Measurements from ENCODE around the gene ADI1. TPM values are rescaled to one million over a fixed set of nuclear protein-coding genes. Genes with fewer than 3 reads are reported as not detected.
"Not testable (repeated sequence)": the region's sequence is repeated elsewhere in the genome, so short reads cannot be mapped to it uniquely, and the experiment has no call there.

ADI1 gene
- total RNA-seq, 1 donor from 2014 or later, result 223 TPM

DNA sequence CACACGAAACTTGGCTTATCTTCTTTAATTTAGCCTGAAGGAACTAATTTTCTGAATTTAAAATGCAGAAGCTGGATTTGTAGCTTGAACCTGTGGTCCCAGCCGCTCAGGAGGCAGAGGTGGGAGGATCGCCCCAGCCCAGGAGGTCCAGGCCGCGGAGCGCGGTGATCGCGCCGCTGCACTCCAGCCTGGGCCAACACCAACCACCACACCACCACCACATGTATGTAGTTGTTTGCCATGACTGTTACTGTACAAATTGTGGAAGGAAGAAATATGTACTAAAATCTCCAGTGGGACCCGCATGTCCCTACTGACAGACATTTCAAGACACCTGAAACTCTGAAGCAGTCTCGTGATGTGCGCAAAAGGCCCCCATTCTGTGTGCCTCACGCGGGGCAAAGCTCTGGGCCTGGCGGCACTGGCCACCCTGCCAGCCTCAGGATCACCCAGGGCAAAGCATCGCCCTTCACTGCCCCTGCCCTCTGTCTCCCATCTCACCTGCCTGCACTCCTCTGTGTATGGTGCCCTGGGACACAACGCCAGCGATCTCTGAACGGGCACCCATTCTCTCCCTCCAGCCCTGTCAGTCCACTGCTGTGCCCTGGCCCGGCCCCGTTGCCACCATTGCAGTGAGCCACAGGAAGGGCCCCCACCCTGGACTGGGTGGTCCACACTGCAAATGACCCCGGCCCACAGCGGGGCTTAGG lies 10.1 kb upstream of the ADI1 start:
- DNase-seq (ENCODE audit: low spot score), result no peak

DNA sequence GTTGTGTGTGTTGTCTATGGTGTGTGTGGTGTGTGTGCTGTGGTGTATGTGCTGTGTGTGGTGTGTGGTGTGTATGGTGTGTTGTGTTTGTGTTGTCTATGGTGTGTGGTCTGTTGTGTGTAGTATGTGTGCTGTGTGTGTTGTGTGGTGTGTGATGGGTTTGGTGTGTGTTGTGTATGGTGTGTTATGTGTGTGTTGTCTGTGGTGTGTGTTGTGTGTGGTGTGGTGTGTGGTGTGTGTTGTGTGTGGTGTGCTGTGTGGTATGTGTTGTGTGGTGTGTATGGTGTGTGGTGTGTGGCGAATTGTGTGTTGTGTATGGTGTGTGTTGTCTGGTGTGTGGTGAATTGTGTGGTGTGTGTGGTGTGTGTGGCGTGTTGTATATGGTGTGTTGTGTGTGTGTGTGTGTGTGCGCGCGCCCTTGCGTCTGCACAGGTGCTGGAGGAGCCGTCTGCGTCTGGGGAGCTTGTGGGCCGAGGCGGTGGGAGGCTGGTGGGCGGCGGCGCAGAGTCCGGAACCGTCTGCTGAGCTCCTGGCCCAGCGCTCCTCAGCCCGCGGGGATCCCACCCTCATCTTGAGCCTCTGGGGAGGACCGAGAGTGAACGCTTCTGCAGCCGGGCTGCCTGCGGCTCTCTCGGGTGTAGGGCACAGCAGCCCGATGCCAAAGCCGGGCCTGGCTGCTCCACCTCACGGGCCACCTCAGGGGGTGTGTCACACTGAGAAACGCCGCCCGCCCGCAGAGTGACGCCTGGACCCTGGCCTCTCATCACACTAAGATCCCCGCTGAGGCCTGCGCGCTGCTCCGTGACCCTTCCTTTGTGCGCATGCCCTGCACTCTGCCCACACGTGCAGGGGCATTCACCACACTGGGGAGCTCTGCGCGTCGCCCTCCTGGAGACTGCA lies 8.8 kb upstream of the ADI1 start:
- DNase-seq (ENCODE audit: low spot score), result no peak

DNA sequence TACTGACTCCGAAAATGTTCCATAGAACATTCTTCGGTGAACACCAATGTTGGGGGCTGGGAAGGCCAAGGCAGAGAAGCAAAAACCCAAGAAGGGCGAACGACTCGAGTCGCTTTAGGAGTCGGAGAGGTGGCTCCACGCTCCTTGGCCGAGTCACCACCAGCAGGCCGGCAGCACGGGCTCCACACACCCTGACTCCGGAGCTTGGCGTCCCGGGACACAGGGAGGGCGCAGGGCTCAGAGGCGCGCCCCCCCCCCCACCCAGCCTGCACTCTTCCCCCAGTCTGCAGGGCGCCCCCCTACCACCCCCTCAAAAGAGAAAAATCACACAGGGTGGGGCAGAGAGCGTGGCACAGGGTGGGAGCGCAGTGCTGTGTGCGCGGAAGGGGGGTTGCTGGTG lies 7.5 kb upstream of the ADI1 start:
- no peak for DNase-seq (ENCODE audit: low spot score)

DNA sequence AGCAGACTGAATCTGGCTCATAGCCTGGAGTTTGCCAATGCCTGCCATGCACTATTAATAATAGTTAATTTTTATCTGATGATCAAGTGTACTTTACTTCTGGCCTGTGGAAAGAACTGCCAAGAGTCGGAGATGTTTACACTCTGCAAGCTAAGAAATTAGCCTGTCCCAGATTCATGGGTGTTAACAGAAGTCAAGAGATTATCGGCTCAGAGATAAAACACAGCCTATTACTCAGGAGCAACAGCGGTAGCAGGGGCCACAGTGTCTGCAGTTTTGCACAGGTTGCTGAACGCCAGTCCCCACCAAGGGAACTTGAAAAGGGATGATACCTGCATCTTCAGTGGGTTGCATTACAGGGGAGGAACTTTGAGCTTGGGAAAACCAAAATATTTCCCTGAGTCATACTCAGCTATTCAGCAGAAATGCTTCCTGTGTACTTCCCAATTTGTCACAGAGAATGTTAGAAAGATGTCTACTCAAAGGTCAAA lies 4.3 kb upstream of the ADI1 start:
- DNase-seq (ENCODE audit: low spot score), result peak; percentile 54

DNA sequence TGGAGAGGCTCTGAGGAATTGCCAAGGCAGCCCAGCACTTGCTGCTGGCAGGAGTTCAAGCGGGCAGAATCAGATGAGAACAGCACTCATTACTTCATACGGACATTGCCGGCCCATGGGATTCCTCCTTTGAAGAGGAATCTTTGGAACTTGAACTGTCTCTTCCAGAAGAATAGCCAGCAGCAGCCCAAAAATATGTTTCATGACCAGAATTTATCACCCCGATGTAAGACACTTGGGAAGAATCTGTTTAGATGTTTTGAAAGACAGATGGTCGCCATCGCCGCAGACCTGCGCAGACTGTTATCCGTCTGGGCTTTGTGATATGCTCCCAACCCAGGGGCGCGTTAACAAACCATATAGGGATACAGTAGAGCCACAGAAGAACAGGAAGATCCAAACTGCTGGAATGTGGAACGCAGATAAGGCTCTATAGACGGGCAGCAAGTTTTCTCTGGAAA lies 3.7 kb upstream of the ADI1 start:
- peak; percentile 67 for DNase-seq (ENCODE audit: low spot score)

DNA sequence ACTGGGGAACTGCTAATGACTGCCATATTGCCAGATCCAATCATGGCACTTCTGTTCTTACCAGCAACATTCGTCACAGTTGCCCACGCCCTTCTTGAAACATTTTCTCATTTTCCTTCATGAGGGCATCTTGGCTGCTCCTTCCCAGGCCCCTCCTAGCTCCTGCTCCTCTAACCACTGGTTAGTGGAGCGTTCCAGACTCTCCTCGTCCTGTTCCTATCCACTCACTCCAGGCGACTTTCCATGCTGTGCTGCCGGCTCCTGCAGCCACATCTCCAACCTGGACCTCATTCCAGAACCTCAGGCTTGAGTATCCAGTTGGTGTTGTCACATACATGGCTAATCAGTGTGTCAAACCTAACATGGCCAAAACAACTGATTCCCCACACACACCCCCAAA lies 1.3 kb upstream of the ADI1 start:
- DNase-seq (ENCODE audit: low spot score), result no peak

DNA sequence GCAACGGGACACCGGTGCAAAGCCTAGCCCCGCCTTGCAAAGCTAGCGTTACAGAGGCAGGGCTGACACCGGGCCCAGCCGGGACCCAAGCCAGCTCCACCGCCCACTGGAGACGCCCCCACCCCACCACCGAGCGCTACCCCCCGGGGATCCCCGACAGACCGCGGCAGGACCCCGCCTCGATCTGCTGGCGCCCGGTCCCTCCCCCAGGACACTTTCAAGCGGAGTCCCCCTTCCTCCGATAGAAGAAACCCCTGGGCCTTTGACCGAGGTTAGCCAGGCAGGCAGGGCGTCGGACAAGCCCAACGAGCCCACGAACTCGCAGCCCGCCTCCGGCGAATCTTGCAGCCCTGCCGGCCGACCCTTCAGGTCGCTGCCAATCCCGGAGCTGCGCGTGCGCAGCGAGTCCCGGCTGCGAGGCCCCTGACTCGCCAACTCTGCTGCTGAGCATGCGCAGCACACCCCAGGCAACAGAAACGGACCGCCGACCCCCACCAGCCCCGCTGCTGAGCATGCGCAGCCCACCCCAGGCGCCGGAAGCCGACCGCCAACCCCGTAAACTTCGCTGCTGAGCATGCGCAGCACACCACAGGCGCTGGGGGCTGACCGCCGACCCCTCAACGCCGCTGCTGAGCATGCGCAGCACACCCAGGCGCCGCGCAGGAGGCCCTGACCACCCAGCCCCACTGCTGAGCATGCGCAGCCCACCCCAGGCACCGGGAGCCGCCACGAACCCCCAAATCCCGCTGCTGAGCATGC lies 656 bp downstream of the ADI1 start:
- DNase-seq (ENCODE audit: low spot score), result peak; percentile 98

DNA sequence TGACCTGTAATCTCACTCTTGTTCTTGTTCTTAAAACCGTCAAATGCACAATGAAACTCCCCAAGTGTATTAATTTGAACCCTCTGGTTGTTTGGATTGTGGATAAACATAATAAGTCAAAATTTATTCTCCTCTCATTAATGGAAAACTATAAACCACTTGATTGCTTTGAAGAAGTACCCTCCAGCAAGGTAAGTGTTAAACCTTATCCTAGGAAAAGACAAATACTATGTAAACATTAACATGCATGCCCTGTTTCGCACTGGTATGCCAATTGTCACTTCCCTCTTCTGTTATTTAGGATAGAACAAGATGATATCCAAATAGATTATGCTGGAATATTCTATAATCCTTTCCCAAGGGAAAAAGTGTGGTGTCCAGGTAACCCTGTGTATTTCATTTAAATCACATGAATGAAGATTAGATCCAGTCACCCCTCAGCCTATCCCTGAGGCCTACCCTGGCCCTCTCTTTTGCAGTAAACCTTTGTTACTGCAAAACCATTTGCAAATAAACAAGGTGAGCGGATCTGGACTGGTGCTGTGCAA lies 1.3 kb downstream of the ADI1 start:
- no peak for DNase-seq (ENCODE audit: low spot score)

DNA sequence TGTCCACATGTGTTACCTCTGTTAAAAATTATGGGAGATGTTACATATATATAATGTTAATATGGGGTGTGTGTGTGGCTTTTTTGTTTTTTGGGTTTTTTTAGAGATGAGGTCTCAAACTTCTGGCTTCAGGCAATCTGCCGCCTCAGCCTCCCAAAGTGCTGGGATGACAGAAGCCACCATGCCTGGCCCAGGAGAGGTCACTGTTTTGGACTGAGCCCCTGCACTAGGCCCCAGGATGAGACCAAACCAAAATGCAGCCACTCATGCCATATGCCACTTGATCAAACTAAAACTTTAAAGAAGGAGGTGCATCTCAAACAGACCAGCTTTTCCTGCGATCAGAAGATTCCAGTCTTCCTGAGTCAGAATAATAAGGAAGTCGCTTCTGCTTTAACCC lies 2.5 kb downstream of the ADI1 start:
- DNase-seq (ENCODE audit: low spot score), result no peak

DNA sequence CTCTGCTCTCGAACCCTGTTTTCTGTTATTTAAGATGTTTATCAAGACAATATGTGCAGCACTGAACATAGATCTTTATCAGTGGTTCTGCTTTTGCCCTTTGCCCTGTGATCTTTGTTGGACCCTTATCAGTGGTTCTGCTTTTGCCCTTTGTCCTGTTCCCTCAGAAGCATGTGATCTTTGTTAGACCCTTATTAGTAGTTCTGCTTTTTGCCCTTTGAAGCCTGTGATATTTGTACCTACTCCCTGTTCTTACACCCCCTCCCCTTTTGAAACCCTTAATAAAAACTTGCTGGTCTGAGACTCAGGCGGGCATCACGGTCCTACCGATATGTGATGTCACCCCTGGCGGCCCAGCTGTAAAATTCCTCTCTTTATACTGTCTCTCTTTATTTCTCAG lies 3.9 kb downstream of the ADI1 start:
- not testable (repeated sequence) for DNase-seq (ENCODE audit: low spot score)

DNA sequence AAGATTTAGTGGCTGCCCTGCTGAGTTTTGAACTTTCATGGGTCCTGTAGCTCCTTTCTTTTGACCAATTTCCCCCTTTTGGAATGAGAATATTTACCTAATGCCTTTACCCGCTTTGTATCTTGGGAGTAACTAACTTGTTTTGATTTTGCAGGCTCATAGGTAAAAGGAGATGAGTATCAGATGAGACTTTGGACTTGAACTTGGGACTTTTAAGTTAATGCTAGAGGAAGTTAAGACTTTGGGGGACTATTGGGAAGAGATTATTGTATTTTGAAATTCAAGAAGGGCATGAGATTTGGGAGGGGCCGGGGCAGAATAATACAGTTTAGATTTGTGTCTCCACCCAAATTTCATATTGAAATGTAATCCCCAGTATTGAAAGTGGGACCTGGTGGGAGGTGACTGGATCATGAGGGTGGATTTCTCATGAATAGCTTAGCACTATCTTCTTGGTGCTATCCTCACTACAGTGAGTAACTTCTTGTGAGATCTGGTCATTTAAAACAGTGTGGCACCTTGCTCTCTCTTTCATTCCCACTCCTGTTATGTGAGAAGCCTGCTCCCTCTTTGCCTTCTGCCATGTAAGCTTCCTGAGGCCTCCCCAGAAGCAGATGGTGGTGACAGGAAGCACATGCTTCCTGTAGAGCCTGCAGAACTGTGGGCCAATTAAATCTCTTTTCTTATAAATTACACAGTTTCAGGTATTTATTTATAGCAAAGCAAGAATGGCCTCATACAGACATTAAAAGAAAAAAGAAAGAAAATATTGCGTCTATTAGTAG lies 6.1 kb downstream of the ADI1 start:
- DNase-seq (ENCODE audit: low spot score), result no peak

DNA sequence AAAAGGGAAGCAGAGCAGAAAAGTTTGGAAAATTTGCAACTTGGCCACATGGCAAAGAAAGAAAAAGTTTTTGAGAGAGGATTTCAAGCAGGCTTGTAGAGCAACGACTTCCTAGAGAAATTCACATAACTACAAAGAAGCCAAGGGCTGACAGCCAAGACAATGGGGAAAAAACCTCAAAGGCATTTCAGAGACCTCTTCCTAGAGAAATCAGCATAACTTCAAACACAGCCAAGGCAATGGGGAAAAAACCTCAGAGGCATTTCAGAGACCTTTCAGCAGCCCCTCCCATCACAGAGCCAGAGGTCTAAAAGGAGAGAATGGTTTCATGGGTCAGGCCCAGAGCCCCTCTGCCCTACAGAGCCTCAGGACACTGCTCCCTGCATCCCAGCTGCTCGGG lies 7.2 kb downstream of the ADI1 start:
- no peak for DNase-seq (ENCODE audit: low spot score)

DNA sequence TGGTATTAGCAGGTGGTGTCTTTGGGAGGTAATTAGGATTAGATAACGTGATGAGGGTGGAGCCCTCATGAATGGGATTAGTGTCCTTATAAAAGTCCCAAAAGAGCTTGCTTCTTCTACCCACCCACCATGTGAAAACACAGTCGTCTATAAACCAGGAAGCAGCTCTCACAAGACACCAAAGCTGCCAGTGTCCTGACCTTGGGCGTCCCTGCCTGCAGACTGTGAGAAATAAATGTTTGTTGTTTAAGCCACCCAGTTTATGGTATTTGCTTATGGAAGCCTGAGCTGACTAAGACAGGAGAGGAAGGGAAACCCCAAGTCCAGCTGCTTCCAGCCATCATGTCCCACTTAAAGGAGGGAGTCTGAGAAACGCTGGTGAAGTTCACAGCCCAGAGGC lies 13.6 kb downstream of the ADI1 start:
- DNase-seq (ENCODE audit: low spot score), result no peak

DNA sequence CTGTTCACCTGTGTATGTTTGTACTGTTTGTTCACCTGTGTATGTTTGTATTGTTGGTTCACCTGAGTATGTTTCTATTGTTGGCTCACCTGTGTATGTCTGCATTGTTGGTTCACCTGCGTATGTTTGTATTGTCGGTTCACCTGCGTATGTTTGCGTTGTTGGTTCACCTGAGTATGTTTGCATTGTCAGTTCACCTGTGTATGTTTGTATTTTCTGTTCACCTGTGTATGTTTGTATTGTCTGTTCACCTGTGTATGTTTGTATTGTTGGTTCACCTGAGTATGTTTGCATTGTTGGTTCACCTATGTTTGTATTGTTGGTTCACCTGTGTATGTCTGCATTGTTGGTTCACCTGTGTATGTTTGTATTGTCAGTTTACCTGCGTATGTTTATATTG lies 14.6 kb downstream of the ADI1 start:
- DNase-seq (ENCODE audit: low spot score), result no peak

DNA sequence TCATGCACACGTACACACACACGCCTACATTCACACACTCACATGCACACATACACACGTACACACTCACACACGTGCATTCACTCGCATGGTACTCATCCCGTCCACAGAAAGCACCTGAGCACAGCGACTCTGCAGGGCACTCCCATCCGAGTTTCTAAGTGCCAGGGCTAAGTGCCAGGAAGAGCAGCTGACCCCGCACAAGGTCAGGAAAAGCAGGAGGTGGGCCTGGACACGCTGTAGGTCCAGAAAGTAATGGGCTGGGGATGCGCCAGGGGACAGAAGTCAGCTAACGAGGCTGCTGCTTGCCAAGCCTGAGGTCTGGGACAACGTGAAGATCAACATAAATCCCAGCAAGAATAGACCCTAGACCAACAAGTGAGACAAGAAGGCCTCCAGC lies 15.8 kb downstream of the ADI1 start:
- no peak for DNase-seq (ENCODE audit: low spot score)

DNA sequence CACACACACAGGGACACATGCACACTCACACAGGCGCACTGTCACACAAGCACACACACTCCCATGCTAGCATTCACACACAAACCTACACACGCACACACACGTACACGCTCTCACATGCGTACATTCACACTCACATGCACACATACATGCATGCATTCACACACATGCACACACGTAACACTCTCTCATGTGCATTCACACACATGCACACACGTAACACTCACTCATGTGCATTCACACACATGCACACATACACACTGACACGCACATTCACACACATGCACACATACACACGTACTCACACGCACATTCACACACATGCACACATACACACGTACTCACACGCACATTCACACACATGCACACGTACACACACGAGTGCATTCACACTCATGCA lies 16.3 kb downstream of the ADI1 start:
- no peak for DNase-seq (ENCODE audit: low spot score)

DNA sequence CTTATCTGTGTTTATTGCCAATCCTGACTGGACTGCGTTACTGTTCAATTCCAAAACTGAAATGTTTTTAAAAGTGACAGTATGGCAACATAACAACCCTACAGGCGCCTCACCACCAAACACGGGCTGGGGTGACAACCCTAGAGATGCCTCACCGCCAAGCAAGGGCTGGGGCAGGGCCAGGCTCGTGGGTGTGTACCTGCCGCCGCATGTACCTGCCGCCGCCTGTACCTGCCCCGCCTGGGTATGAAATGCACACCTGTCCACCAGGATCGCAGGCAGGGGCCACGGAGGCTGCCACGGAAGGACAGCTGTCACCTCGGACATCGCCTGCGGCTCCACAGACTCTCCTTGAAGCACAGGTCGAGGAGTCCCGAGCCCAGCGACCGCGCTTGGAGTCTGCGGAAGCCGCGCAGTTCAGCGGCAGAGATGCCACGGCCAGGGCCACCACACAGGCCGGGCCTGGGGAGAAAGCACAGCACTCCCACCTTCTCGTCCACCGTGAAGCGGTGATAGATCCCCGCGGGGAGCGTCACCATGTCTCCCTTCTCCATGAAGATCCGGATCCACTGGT lies 18.9 kb downstream of the ADI1 start:
- DNase-seq (ENCODE audit: low spot score), result no peak

DNA sequence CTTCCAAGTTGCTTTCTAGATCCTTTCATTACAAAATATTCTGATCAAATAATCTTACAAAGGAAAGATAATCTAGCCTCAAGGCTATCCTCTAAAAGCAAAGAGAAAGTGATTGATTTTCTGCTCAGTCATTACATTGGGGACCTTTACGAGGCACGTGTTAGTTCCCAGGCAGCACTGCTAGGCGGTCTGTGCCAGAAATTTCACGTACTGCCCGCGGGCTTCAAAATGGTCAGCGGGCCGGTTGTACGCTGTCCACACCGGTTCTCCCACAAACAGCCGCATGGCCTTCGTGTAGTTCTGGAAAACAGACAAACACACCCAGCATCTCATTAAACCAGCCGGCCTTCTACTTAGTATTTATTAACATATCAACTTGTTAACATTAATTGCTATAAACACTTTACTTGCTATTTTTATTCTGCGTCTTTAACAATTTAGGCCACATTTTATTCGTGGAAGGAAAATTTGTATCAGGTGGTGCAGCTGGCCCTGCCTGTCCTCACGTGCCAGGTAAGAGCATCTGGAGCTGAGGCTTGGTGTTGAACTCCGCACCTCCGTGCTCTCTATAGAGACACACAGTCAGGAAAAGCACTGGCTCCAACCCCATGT lies 20.4 kb downstream of the ADI1 start:
- DNase-seq (ENCODE audit: low spot score), result no peak

DNA sequence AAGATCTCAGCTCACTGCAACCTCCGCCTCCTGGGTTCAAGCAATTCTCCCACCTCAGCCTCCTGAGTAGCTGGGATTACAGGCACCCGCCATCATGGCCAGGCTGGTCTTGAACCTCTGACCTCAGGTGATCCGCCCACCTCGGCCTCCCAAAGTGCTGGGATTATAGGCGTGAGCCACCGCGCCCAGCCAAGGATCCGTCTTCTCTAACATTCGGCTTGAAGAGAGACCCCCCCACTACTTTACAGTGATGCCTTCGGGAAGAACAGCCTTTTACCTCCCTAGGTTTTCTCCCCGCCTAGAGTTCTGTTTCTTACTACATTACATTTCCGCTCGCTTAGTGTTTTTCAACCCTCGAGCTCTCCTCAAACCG lies 22.6 kb downstream of the ADI1 start:
- DNase-seq (ENCODE audit: low spot score), result not testable (repeated sequence)

DNA sequence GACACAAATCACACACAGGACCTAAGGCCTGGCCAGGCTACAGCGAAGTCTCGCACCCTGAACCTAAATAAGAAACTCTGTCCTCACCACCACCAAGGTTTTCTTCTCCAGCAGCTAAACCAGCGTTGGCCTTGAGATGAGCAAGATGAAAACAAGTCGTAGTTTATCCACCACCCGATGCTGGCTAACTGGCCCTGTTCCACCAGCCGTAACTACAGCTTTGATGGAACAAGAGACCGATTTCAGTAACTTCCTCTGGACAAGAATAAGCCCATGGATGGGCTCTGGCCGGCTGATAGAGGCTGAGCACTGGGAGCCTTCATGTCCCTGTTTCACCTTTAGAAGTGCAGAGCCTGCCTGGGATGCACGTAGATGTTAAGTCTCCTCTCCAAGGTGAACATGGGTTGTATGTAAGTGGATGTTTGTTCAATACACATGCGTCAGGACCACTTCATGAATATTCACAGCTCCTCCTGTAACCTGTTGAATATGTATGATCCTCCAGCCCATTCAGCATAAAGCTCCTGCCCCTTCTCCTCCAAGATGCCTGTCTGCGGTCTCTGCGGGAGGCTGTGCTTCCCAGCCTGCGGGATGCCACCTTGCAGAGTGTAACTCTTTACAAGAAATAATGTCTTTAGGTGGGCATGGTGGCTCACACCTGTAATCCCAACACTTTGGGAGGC lies 24.2 kb downstream of the ADI1 start:
- DNase-seq (ENCODE audit: low spot score), result no peak
